Esophagus (tissue), 2 donors: ENCODE measurements around the gene TPD52L3. TPM values are rescaled to one million over a fixed set of nuclear protein-coding genes. Genes with fewer than 3 reads are reported as not detected.

Source experiments
- H3K27ac ChIP-seq, 2 donors: one replicate each; pipeline ENCODE4 v1.5.1; 2013; ENCODE audit warnings: low read depth in 2 of 2, mild to moderate bottlenecking in 2 of 2, inconsistent platforms in 1 of 2, low read length in 1 of 2, moderate library complexity in 1 of 2
- H3K27me3 ChIP-seq, 2 donors: one replicate each; pipeline ENCODE4 v1.6.1; 2013; ENCODE audit warnings: low read length in 2 of 2, control low read depth in 1 of 2, mild to moderate bottlenecking in 1 of 2; ENCODE audit not compliant: insufficient read depth in 2 of 2, control insufficient read depth in 1 of 2
- H3K36me3 ChIP-seq, 2 donors: one replicate each; pipeline ENCODE4 v1.6.1; 2013; ENCODE audit warnings: low read length in 1 of 2; ENCODE audit not compliant: control insufficient read depth in 2 of 2, insufficient read depth in 2 of 2
- H3K4me1 ChIP-seq, 2 donors: one replicate each; pipeline ENCODE4 v1.6.1; 2013; ENCODE audit warnings: low read length in 1 of 2; ENCODE audit not compliant: control insufficient read depth in 2 of 2, insufficient read depth in 2 of 2
- H3K4me3 ChIP-seq, 2 donors: one replicate each; pipeline ENCODE4 v1.5.1; 2013; ENCODE audit warnings: low read length in 2 of 2, mild to moderate bottlenecking in 2 of 2, low read depth in 1 of 2, moderate library complexity in 1 of 2
- H3K9me3 ChIP-seq, 2 donors: one replicate each; pipeline ENCODE4 v1.6.1; 2013; ENCODE audit warnings: mild to moderate bottlenecking in 2 of 2, low read depth in 1 of 2, low read length in 1 of 2, moderate library complexity in 1 of 2; ENCODE audit not compliant: control insufficient read depth in 2 of 2, insufficient read depth in 1 of 2
- WGBS, 2 donors: extraction: QIAGEN DNeasy Blood & Tissue Kit; methylation state at CpG; one replicate each; pipeline ENCODE4 v1.1.7; 2013; 5-methylcytosine and 5-hydroxymethylcytosine counted together
- polyA plus RNA-seq, 2 donors: library from polyadenylated mRNA; stranded (reverse); fragments of 200-250 nt; gene quantifications; one replicate each; pipeline ENCODE4 v1.2.3, GENCODE V29; 2013
- donor health status: healthy with polysubstance abuse.
- donor health status: Bipolar disorder and iron deficiency.

TPD52L3 gene
- polyA plus RNA-seq, 2 donors: not detected

DNA sequence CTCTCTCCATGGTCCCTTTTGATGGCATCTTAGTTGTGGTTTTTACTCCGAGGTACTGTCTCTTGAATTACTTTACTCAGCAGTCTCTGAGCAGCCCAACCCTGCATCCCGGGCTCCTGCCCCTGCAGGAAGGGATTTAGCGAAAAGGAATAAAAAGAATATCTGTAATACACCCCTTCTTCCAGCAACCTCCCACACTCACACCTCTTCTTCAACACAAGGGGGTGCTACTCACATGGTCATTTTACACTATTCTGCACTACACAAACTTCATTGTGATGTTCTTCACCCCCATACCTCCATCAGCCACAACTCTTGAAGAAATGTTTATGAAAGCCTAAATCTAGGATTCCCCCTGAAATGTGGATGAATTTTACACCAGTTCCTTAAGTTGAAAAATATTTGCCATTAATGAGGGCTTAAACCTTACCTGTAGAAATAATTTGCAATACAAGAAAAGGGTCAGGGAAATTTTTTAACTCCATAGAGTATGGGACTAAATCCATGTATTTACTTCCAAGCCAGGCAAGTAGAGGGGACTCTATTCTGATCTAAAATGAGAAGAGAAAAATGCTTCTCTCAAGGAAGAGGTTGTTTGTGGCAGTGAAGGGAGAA is 26.0 kb downstream of the TPD52L3 start:
- Histone ChIP-seq H3K9me3 (no peaks in the 10 kb centered on the region), H3K4me3 (no peak overlapping the region), H3K27ac (no peak overlapping the region), H3K27me3 (no peaks in the 10 kb centered on the region), H3K36me3 (no peaks in the 10 kb centered on the region), H3K4me1 (no peaks in the 10 kb centered on the region)
- WGBS, 2 donors: 14 to 38% methylated on average over 3 of the region's 3 CpGs

DNA sequence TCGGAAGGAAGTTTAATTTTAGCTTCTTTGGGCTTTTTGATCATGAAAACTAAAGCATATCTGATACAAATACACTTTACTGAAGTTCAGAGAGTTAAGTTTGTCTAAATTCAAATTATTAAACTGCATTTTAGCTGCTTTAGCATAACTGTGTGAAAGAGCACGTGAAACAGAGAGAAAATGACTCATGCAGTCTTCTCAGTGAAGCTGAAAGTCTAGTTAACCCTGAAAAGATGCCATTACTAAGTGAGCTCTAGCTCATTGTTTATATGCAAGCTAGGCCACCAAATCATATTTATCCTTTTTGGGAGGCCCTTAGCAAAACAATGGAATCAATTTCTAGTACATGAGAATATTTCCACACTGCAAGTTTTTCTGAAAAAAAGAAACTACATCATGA is 27.6 kb downstream of the TPD52L3 start:
- Histone ChIP-seq H3K36me3 (no peaks in the 10 kb centered on the region), H3K9me3 (no peaks in the 10 kb centered on the region), H3K4me1 (no peaks in the 10 kb centered on the region), H3K27ac (no peak overlapping the region), H3K4me3 (no peak overlapping the region), H3K27me3 (no peaks in the 10 kb centered on the region)
- 43 to 52% methylated on average over 2 of the region's 2 CpGs for WGBS, 2 donors

DNA sequence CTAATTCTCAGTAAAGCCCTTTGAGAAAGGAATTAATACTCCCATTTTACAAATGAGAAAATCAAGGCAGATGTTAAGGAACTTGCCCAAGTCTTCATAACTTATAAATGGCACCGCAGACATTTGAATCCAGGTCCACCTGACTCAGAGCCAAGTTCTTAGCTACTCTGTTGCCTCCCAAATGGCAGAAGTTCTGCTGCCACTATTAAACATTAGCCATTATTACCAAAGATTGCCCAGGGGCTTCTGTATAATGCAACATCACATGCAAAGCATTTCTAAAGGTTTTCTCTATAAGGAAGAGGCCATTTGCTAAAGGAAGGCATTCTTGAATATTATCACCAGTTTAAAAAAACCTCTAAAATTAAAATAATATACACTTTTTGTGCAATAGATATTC is 28.3 kb downstream of the TPD52L3 start:
- 71 to 89% methylated on average over 1 of the region's 1 CpG for WGBS, 2 donors
- H3K27me3 ChIP-seq: no peaks in the 10 kb centered on the region

DNA sequence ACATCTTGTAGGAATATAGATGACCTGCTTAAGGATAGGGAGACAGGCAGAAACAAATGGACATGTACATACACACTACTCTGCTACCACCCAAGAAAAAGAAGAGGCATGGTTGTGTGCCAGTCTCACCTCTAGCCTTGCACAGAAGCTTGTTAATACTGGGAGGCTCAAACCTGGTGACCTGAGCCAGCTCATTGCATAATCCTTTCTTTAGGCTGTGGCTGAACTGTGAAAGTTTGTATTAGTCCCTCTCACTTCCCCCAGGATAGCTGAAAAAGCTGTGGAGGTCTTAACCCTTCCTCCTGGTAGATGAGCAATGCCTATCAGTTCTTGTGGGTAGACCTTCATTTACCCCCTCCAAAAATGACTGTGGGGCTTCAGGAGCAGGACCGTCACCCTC is 28.7 kb downstream of the TPD52L3 start:
- Histone ChIP-seq H3K27me3 (no peaks in the 10 kb centered on the region), H3K27ac (no peak overlapping the region), H3K4me1 (no peaks in the 10 kb centered on the region), H3K36me3 (no peaks in the 10 kb centered on the region), H3K9me3 (no peaks in the 10 kb centered on the region), H3K4me3 (no peak overlapping the region)
- 92 to 100% methylated on average over 1 of the region's 1 CpG for WGBS, 2 donors

More for the DNA sequence above, 28.3 kb downstream of the TPD52L3 start:
- H3K4me1 ChIP-seq: no peaks in the 10 kb centered on the region
- no peaks in the 10 kb centered on the region for H3K9me3 ChIP-seq
- no peak overlapping the region for H3K4me3 ChIP-seq
- no peak overlapping the region for H3K27ac ChIP-seq
- no peaks in the 10 kb centered on the region for H3K36me3 ChIP-seq

DNA sequence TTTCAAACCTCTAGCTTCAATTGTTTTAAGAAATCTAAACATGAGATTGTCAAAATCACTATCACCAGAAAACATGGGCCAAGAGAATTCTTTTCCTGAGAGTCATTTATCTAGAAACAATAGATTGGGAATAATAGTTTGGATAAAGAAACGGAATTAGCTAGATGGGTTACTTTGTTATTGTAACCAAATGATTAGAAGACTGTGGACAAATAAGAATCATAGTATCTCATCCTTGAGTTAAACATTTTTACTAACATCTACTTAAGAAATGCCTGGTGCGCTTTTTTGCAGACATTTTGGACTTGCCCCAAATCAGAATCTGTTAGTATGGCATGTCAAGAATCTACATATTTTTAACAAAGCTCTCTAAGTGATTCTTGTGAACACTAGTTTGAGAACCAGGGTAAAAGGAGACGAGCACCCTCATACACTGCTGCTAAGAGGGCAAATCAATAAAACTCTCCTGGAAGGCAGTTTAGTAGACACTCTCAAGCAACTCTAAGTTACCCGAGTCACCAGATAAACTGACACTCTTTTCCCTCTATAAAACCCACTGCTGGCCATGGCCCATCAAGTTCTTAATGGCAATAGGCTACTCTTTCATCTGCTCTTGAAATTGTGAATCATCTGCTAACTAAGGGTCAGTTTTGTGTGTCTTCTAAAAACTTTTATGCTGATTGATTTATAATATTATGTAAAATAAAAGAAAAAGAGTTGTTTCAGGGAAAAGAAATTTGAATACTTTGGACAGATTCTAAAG is 39.1 kb downstream of the TPD52L3 start:
- Histone ChIP-seq H3K4me3 (no peak overlapping the region), H3K27ac (no peak overlapping the region), H3K9me3 (peaks cover 4% of the 10 kb centered on the region in 2 donors), H3K36me3 (no peaks in the 10 kb centered on the region), H3K27me3 (no peaks in the 10 kb centered on the region), H3K4me1 (no peaks in the 10 kb centered on the region)
- 65 to 75% methylated on average over 4 of the region's 4 CpGs for WGBS, 2 donors

DNA sequence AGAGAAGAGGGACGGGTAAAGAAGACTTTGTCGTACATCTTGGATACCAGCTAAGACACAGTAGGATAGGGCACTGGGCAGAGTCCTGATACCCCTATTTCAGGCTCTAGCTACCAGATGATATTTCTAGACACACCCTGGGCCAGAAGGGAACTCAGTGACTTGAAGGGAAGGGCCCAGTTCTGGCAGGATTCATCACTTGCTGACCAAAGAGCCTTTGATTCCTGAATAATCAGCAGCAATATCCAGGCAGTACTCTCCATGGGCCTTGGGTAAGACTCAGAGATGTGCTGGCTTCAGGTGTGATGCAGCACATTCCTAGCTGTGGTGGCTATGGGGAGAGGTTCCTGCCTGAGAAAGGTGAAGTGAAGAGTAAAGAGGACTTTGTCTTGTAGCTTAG is 40.7 kb downstream of the TPD52L3 start:
- WGBS, 2 donors: 95% methylated on average over 2 of the region's 2 CpGs
- Histone ChIP-seq H3K4me3 (no peak overlapping the region), H3K27ac (no peak overlapping the region), H3K4me1 (no peaks in the 10 kb centered on the region), H3K27me3 (no peaks in the 10 kb centered on the region), H3K9me3 (peaks cover 4% of the 10 kb centered on the region in 2 donors), H3K36me3 (no peaks in the 10 kb centered on the region)

Other genes starting within 250 kb of the TPD52L3 start
- 10 to 100 TPM in 1 of 2 donors, 1 to 10 TPM in 1; 5.8 to 12.5 TPM for gene IL33, start 112.6 kb upstream of the TPD52L3 start, polyA plus RNA-seq
- gene UHRF2, start 84.8 kb downstream of the TPD52L3 start, polyA plus RNA-seq: 10 to 100 TPM in 1 of 2 donors, 1 to 10 TPM in 1; 9.9 to 13.7 TPM